HepG2 (cell line): ENCODE data around the gene JAZF1. TPM values are rescaled to one million over a fixed set of nuclear protein-coding genes. Genes with fewer than 3 reads are reported as not detected.

Experiments used
- ATAC-seq: fragments of 200-7000 bp; cut with Tn5 transposase; 3 replicates; pipeline ENCODE4 v1.9.1; 2020; ENCODE audit warnings: mild to moderate bottlenecking, moderate library complexity
- BruUV-seq: library from RNA; stranded (reverse); fragments of 400-500 nt; replicated peaks from 2 replicates; lab custom pipeline; 2021; lab: Mats Ljungman, UMichigan
- CTCF ChIA-PET: fragments of 300-600 bp; formaldehyde crosslinking; extraction: SDS; loops from one replicate; lab custom pipeline; 2021; ENCODE audit warnings: low total read pairs, inconsistent platforms, low intra/inter-chr PET ratio; lab: Yijun Ruan, JAX
- POLR2A ChIA-PET: fragments of 350-600 bp; sonication (Branson Sonifier 250); formaldehyde crosslinking; loops from one replicate; lab custom pipeline; 2020; ENCODE audit warnings: antibody characterized with exemption, inconsistent platforms; lab: Yijun Ruan, JAX
- DNase-seq: peaks from one replicate; pipeline ENCODE4 v3.0.0-alpha.2; 2015; ENCODE audit warnings: low spot score
- FAIRE-seq: peaks from 3 replicates; lab custom pipeline; 2011; peaks lifted over from hg19 to GRCh38; lab: Jason Lieb, UNC
- H2AFZ ChIP-seq: one replicate; pipeline ENCODE4 v1.6.1; 2011; ENCODE audit warnings: low read length, inconsistent platforms
- H3K27ac ChIP-seq: fragments of 300-600 bp; 3 replicates; pipeline ENCODE4 v1.8.0; 2011; ENCODE audit warnings: mixed run types, mild to moderate bottlenecking, mixed read lengths, low read length, inconsistent platforms; ENCODE audit not compliant: insufficient read depth; ENCODE audit errors: extremely low read length
- H3K27me3 ChIP-seq, 2 experiments: fragments of 200-600 bp in 1 of 2; 2 replicates in 1 of 2; 3 replicates in 1 of 2; pipeline versions ENCODE4 v1.6.0 to v1.8.0; 2011; ENCODE audit warnings: low read length in 2 of 2, mild to moderate bottlenecking in 2 of 2, moderate library complexity in 2 of 2, inconsistent platforms in 1 of 2; ENCODE audit not compliant: insufficient read depth in 2 of 2, control insufficient read depth in 1 of 2
- H3K36me3 ChIP-seq, 2 experiments: fragments of 200-600 bp in 1 of 2; replicated peaks in 1 of 2; 2 replicates in 1 of 2; 3 replicates in 1 of 2; pipeline versions ENCODE4 v1.5.1 to v1.8.0; 2011; ENCODE audit warnings: low read length in 2 of 2, inconsistent platforms in 1 of 2; ENCODE audit not compliant: insufficient read depth in 2 of 2, control insufficient read depth in 1 of 2
- H3K4me1 ChIP-seq: 2 replicates; pipeline ENCODE4 v1.5.1; 2012; ENCODE audit warnings: low read length, inconsistent platforms; ENCODE audit not compliant: insufficient read depth
- H3K4me2 ChIP-seq: 2 replicates; pipeline ENCODE4 v1.6.0; 2011; ENCODE audit warnings: low read depth, low read length, inconsistent platforms
- H3K4me3 ChIP-seq, 3 experiments: fragments of 200-600 bp in 1 of 3; sonication (generic), shearing (Covaris generic) in 1 of 3; replicated peaks in 1 of 3; 2 replicates each; pipeline ENCODE4 v1.5.1; 2011 to 2016; ENCODE audit warnings: low read length in 3 of 3, inconsistent platforms in 2 of 3, low read depth in 2 of 3, mild to moderate bottlenecking in 2 of 3, control low read depth in 1 of 3, mixed read lengths in 1 of 3; ENCODE audit not compliant: insufficient read depth in 1 of 3
- H3K79me2 ChIP-seq: one replicate; pipeline ENCODE4 v1.6.1; 2011; ENCODE audit warnings: low read length, inconsistent platforms; ENCODE audit not compliant: insufficient read depth
- H3K9ac ChIP-seq: 2 replicates; pipeline ENCODE4 v1.6.0; 2011; ENCODE audit warnings: mild to moderate bottlenecking, low read depth, low read length, inconsistent platforms; ENCODE audit not compliant: insufficient read depth
- H3K9me3 ChIP-seq: 2 replicates; pipeline ENCODE4 v1.5.1; 2012; ENCODE audit warnings: mild to moderate bottlenecking, low read length
- H4K20me1 ChIP-seq: 2 replicates; pipeline ENCODE4 v1.6.0; 2011; ENCODE audit warnings: inconsistent platforms, mild to moderate bottlenecking, low read length, moderate library complexity; ENCODE audit not compliant: insufficient read depth
- ISL2 ChIP-seq: sonication (generic); formaldehyde crosslinking; IDR thresholded peaks from 2 replicates; pipeline ENCODE4 v1.5.0; 2020; ENCODE audit warnings: missing genetic modification reagents
- NCOA5 ChIP-seq: sonication (generic); formaldehyde crosslinking; IDR thresholded peaks from 2 replicates; pipeline ENCODE4 v1.4.0; 2020; ENCODE audit warnings: missing genetic modification reagents
- NFYB ChIP-seq: sonication (generic); formaldehyde crosslinking; IDR thresholded peaks from 2 replicates; pipeline ENCODE4 v1.4.0; 2020; ENCODE audit warnings: missing genetic modification reagents
- STAT5B ChIP-seq: sonication (generic); formaldehyde crosslinking; IDR thresholded peaks from 2 replicates; pipeline ENCODE4 v1.4.0; 2020; ENCODE audit warnings: missing genetic modification reagents
- TOPORS ChIP-seq: sonication (generic); formaldehyde crosslinking; IDR thresholded peaks from 2 replicates; pipeline ENCODE4 v1.8.0; 2023; ENCODE audit warnings: mild to moderate bottlenecking, missing genetic modification reagents
- ZFP36L2 ChIP-seq: sonication (generic); formaldehyde crosslinking; IDR thresholded peaks from 2 replicates; pipeline ENCODE4 v1.4.0; 2020; ENCODE audit warnings: missing genetic modification reagents
- ZNF569 ChIP-seq: sonication (generic); formaldehyde crosslinking; IDR thresholded peaks from 2 replicates; pipeline ENCODE4 v1.5.0; 2020; ENCODE audit warnings: mild to moderate bottlenecking, missing genetic modification reagents, moderate library complexity, borderline replicate concordance
- WGBS: methylation state at CpG from one replicate; pipeline ENCODE4 v1.1.6; 2017; ENCODE audit warnings: low lambda C conversion rate; 5-methylcytosine and 5-hydroxymethylcytosine counted together
- in situ Hi-C: cut with HindIII; loops from 2 replicates; pipeline ENCODE4 v1.10.0; 2017; ENCODE audit warnings: low pct_unique_long_range_greater_than_20kb; ENCODE audit not compliant: extremely low pct_ligation_motif_present
- intact Hi-C: fragments of 100-400 bp; cut with micrococcal nuclease; formaldehyde crosslinking; loops from one replicate; pipeline ENCODE4 v1.10.0; 2022; ENCODE audit not compliant: unreplicated experiment
- polyA plus RNA-seq, 8 experiments: library from polyadenylated mRNA; depleted of rRNA in 3 of 8; stranded (reverse) in 7 of 8; unstranded in 1 of 8; fragments of >200 nt; fragmentation: Illumina TruSeq in 4 of 8; extraction: Trizol in 4 of 8; gene quantifications; 2 replicates each; pipeline versions ENCODE4 v1.2.1 to v1.2.3, GENCODE V29; 2011 to 2016; ENCODE audit warnings: low read depth in 4 of 8, missing spikeins in 1 of 8, mixed read lengths in 1 of 8; ENCODE audit not compliant: insufficient read depth in 1 of 8
- total RNA-seq, 5 experiments: library from RNA; depleted of rRNA; stranded (reverse); fragments of >200 nt; fragmentation: Illumina TruSeq; extraction: Trizol; gene quantifications; 2 replicates each; pipeline ENCODE4 v1.2.3, GENCODE V29; 2016; ENCODE audit warnings: low read depth in 1 of 5
- TF ChIP-seq, protein P1 (sequence below): sonication (generic); formaldehyde crosslinking; IDR thresholded peaks from 2 replicates; pipeline ENCODE4 v1.5.1; 2020; ENCODE audit warnings: mild to moderate bottlenecking, missing genetic modification reagents, borderline replicate concordance
- TF ChIP-seq, protein P2 (sequence below): sonication (generic); formaldehyde crosslinking; IDR thresholded peaks from 2 replicates; pipeline ENCODE4 v1.4.0; 2020; ENCODE audit warnings: mild to moderate bottlenecking, missing genetic modification reagents
- TF ChIP-seq, protein P3 (sequence below): sonication (generic); formaldehyde crosslinking; IDR thresholded peaks from 2 replicates; pipeline ENCODE4 v1.4.0; 2020; ENCODE audit warnings: missing genetic modification reagents, mild to moderate bottlenecking, borderline replicate concordance
- TF ChIP-seq, protein P4 (sequence below): sonication (generic); formaldehyde crosslinking; IDR thresholded peaks from 2 replicates; pipeline ENCODE4 v1.5.1; 2020; ENCODE audit warnings: mild to moderate bottlenecking, missing genetic modification reagents, moderate library complexity

Gene JAZF1
- total and polyA plus RNA-seq, 2 of the 13 experiments (the other 11 are each of a cell fraction or from before 2014, with no cell fraction given) = not detected

DNA sequence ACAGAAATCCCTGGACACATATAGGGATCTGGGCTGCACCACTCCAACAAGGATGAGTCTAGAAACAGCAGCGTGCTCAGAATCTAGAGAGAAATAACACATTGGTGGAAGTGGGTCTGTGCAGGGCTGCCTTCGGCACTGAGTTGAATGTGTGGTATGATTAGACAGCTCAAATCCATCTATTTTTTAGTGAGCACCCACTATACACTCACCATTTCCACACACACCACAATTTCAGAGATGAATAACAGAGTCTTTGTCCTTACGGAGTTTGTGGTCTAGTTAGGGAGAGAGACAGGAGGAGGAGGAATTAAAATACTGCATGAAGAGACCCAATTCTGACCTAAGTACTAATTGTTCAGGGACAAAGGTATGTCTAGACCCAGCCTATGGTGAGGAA, 44.2 kb downstream of the JAZF1 start:
- Histone ChIP-seq H3K4me1 (no peaks in the 10 kb centered on the region), H3K36me3 (no peaks in the 10 kb centered on the region), H2AFZ (no peak overlapping the region), H3K27me3 (0 out of 5 replicates have a peak, but pooled peaks cover 0 to 4% of the 10 kb centered on the region in 2 experiments), H3K9ac (no peak overlapping the region), H3K27ac (no peak overlapping the region), H3K9me3 (no peaks in the 10 kb centered on the region), H3K79me2 (no peaks in the 10 kb centered on the region), H3K4me3 (no peak overlapping the region), H3K4me2 (no peak overlapping the region), H4K20me1 (no peaks in the 10 kb centered on the region)
- TF ChIP-seq, protein P1, sequence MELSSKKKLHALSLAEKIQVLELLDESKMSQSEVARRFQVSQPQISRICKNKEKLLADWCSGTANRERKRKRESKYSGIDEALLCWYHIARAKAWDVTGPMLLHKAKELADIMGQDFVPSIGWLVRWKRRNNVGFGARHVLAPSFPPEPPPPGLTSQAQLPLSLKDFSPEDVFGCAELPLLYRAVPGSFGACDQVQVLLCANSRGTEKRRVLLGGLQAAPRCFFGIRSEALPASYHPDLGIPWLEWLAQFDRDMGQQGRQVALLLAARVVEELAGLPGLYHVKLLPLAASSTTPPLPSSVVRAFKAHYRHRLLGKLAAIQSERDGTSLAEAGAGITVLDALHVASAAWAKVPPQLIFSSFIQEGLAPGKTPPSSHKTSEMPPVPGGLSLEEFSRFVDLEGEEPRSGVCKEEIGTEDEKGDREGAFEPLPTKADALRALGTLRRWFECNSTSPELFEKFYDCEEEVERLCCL (CRISPR knock-in tag) = no peak
- TF ChIP-seq STAT5B (CRISPR knock-in tag) (no peak), TOPORS (no peak)
- ATAC-seq (no peak), DNase-seq (no peak), FAIRE-seq (no peak)
- ChIA-PET POLR2A (no interaction called here), CTCF (no interaction called here)
- in situ Hi-C loops = no loop called here
- 31% methylated on average over 3 of the region's 3 CpGs for WGBS
- no TSS peak for BruUV-seq
- intact Hi-C loops = no loop called here

DNA sequence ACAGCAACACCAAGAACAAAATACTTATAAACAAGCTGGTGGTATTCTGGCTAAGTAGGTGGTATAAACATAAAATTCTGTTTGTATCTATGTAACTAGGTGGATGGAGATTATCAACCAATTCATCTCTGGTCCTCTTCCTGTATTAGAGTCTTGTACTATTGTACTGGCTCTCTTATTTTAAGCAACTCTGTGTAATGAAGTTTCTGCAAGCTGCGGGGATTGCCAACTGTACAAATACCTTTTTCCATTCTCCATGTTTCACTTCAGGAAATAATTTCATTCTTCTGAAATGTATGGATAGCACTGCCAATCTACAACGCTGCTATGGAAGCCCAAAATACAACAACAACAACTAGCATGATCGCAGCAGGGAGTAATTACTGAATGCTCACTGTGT, 44.8 kb downstream of the JAZF1 start:
- ChIA-PET CTCF (no interaction called here), POLR2A (no interaction called here)
- intact Hi-C loops (no loop called here), in situ Hi-C loops (no loop called here)
- Histone ChIP-seq H3K9ac (no peak overlapping the region), H3K36me3 (no peaks in the 10 kb centered on the region), H3K4me1 (no peaks in the 10 kb centered on the region), H3K4me3 (no peak overlapping the region), H4K20me1 (no peaks in the 10 kb centered on the region), H3K79me2 (no peaks in the 10 kb centered on the region), H3K4me2 (no peak overlapping the region), H2AFZ (no peak overlapping the region), H3K27me3 (0 out of 5 replicates have a peak, but pooled peaks cover 0 to 4% of the 10 kb centered on the region in 2 experiments), H3K27ac (no peak overlapping the region), H3K9me3 (no peaks in the 10 kb centered on the region)
- WGBS = 21% methylated on average over 3 of the region's 3 CpGs
- FAIRE-seq (no peak), DNase-seq (no peak), ATAC-seq (no peak)
- BruUV-seq = no TSS peak
- TF ChIP-seq NFYB = no peak
- TF ChIP-seq, protein P2, sequence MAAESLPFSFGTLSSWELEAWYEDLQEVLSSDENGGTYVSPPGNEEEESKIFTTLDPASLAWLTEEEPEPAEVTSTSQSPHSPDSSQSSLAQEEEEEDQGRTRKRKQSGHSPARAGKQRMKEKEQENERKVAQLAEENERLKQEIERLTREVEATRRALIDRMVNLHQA (CRISPR knock-in tag) = no peak
- TF ChIP-seq ZFP36L2 = no peak
- no peak for TF ChIP-seq ZNF569 (CRISPR knock-in tag)
- TF ChIP-seq, protein P3, sequence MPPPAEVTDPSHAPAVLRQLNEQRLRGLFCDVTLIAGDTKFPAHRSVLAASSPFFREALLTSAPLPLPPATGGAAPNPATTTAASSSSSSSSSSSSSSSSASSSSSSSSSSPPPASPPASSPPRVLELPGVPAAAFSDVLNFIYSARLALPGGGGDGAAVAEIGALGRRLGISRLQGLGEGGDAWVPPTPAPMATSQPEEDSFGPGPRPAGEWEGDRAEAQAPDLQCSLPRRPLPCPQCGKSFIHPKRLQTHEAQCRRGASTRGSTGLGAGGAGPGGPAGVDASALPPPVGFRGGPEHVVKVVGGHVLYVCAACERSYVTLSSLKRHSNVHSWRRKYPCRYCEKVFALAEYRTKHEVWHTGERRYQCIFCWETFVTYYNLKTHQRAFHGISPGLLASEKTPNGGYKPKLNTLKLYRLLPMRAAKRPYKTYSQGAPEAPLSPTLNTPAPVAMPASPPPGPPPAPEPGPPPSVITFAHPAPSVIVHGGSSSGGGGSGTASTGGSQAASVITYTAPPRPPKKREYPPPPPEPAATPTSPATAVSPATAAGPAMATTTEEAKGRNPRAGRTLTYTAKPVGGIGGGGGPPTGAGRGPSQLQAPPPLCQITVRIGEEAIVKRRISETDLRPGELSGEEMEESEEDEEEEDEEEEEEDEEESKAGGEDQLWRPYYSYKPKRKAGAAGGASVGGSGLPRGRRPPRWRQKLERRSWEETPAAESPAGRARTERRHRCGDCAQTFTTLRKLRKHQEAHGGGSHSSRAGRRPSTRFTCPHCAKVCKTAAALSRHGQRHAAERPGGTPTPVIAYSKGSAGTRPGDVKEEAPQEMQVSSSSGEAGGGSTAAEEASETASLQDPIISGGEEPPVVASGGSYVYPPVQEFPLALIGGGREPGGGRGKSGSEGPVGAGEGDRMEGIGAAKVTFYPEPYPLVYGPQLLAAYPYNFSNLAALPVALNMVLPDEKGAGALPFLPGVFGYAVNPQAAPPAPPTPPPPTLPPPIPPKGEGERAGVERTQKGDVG (CRISPR knock-in tag) = no peak
- TF ChIP-seq ISL2 = no peak
- TF ChIP-seq, protein P4, sequence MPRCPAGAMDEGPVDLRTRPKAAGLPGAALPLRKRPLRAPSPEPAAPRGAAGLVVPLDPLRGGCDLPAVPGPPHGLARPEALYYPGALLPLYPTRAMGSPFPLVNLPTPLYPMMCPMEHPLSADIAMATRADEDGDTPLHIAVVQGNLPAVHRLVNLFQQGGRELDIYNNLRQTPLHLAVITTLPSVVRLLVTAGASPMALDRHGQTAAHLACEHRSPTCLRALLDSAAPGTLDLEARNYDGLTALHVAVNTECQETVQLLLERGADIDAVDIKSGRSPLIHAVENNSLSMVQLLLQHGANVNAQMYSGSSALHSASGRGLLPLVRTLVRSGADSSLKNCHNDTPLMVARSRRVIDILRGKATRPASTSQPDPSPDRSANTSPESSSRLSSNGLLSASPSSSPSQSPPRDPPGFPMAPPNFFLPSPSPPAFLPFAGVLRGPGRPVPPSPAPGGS = no peak
- TF ChIP-seq NCOA5 (CRISPR knock-in tag) = no peak
